AG08396 (cell line): ENCODE data around the gene C1orf159.

ENCODE experiments used
- DNase-seq: peaks from one replicate; pipeline ENCODE4 v3.0.0; 2012; ENCODE audit warnings: low spot score, mixed read lengths

The C1orf159 gene

GRCh38 chr1:1038694-1039093, 77.2 kb downstream of the C1orf159 start:
- no peak for DNase-seq

- no peak for DNase-seq
These were observed 78.2 kb downstream of the C1orf159 start for GRCh38 chr1:1037366-1038327.

- DNase-seq = no peak
These were observed 80.5 kb downstream of the C1orf159 start for GRCh38 chr1:1035291-1035943.

- no peak for DNase-seq
These were observed 81.5 kb downstream of the C1orf159 start for GRCh38 chr1:1034439-1034781.

GRCh38 chr1:1033731-1034438, 82.0 kb downstream of the C1orf159 start:
- DNase-seq = no peak

- peak; percentile 89 for DNase-seq
These were observed 82.8 kb downstream of the C1orf159 start for GRCh38 chr1:1033009-1033587.

GRCh38 chr1:1032424-1032823, 83.5 kb downstream of the C1orf159 start:
- DNase-seq = no peak
